Caco-2 (cell line): ENCODE results near the gene FUT2. TPM values are rescaled to one million over a fixed set of nuclear protein-coding genes. Genes with fewer than 3 reads are reported as not detected.

Experiments
- BruUV-seq: library from RNA; stranded (reverse); fragments of 400-500 nt; replicated peaks from 2 replicates; lab custom pipeline; 2021; lab: Mats Ljungman, UMichigan
- CTCF ChIA-PET: fragments of 300-600 bp; sonication (Branson Sonifier 250); formaldehyde crosslinking; loops from one replicate; lab custom pipeline; 2022; ENCODE audit warnings: antibody characterized with exemption; lab: Charles Lee
- POLR2A ChIA-PET: fragments of 300-600 bp; sonication (Branson Sonifier 250); formaldehyde crosslinking; loops from one replicate; lab custom pipeline; 2022; ENCODE audit warnings: antibody characterized with exemption; lab: Charles Lee
- DNase-seq, 2 experiments: peaks; one replicate each; pipeline versions ENCODE4 v3.0.0 to v3.0.0-alpha.2; 2020 to 2022
- H3K27me3 ChIP-seq: replicated peaks from 2 replicates; pipeline ENCODE4 v1.6.0; 2011; ENCODE audit warnings: low read length; ENCODE audit not compliant: control insufficient read depth, insufficient read depth
- H3K36me3 ChIP-seq: 2 replicates; pipeline ENCODE4 v1.5.1; 2011; ENCODE audit warnings: low read length; ENCODE audit not compliant: control insufficient read depth, insufficient read depth
- H3K4me1 ChIP-seq: fragments of 250-450 bp; sonication (Bioruptor Pico); 2 replicates; pipeline ENCODE4 v1.5.1; 2020; ENCODE audit warnings: mild to moderate bottlenecking
- H3K4me3 ChIP-seq: 2 replicates; pipeline ENCODE4 v1.5.1; 2011; ENCODE audit warnings: low read depth, mild to moderate bottlenecking, control low read depth, low read length
- H3K9me3 ChIP-seq: fragments of 250-450 bp; sonication (Bioruptor Pico); 2 replicates; pipeline ENCODE4 v1.5.1; 2020; ENCODE audit warnings: mild to moderate bottlenecking, moderate library complexity
- H3K27ac Mint-ChIP-seq: one replicate; pipeline ENCODE4 v1.8.0; 2022; ENCODE audit warnings: mixed read lengths; ENCODE audit not compliant: unreplicated experiment
- H3K27me3 Mint-ChIP-seq: one replicate; pipeline ENCODE4 v1.8.0; 2022; ENCODE audit warnings: mixed read lengths; ENCODE audit not compliant: insufficient read depth, unreplicated experiment
- H3K36me3 Mint-ChIP-seq: one replicate; pipeline ENCODE4 v1.8.0; 2022; ENCODE audit warnings: mild to moderate bottlenecking, mixed read lengths; ENCODE audit not compliant: insufficient read depth, unreplicated experiment
- H3K4me1 Mint-ChIP-seq: one replicate; pipeline ENCODE4 v1.8.0; 2022; ENCODE audit warnings: low read depth, mixed read lengths; ENCODE audit not compliant: unreplicated experiment
- H3K4me3 Mint-ChIP-seq: one replicate; pipeline ENCODE4 v1.8.0; 2022; ENCODE audit warnings: mild to moderate bottlenecking, moderate library complexity, mixed read lengths; ENCODE audit not compliant: unreplicated experiment
- H3K9me3 Mint-ChIP-seq: one replicate; pipeline ENCODE4 v1.8.0; 2022; ENCODE audit warnings: mixed read lengths; ENCODE audit not compliant: unreplicated experiment
- intact Hi-C: fragments of 100-400 bp; cut with micrococcal nuclease; formaldehyde crosslinking; loops from one replicate; pipeline ENCODE4 v1.10.0; 2022; ENCODE audit not compliant: unreplicated experiment
- total RNA-seq: library from RNA; stranded (reverse); gene quantifications from 2 replicates; pipeline ENCODE4 v1.2.3, GENCODE V29; 2022
- TF ChIP-seq, protein P1 (sequence below), 2 experiments: fragments of 200-600 bp in 1 of 2; IDR thresholded peaks; 1 replicate in 1 of 2; 2 replicates in 1 of 2; pipeline versions ENCODE4 v1.5.1 to v1.8.0; 2011 to 2022; ENCODE audit warnings: antibody characterized with exemption in 1 of 2, control low read depth in 1 of 2, inconsistent platforms in 1 of 2, low read depth in 1 of 2, low read length in 1 of 2, mild to moderate bottlenecking in 1 of 2, moderate library complexity in 1 of 2; ENCODE audit not compliant: insufficient read depth in 1 of 2, severe bottlenecking in 1 of 2, unreplicated experiment in 1 of 2

FUT2 gene
- total RNA-seq, 1 experiment from 2014 or later = 13.5 TPM

- H3K4me1 ChIP-seq = peaks cover 9% of the 10 kb centered on the region; the same call in 1 of the 2 replicates
- TF ChIP-seq, protein P1, sequence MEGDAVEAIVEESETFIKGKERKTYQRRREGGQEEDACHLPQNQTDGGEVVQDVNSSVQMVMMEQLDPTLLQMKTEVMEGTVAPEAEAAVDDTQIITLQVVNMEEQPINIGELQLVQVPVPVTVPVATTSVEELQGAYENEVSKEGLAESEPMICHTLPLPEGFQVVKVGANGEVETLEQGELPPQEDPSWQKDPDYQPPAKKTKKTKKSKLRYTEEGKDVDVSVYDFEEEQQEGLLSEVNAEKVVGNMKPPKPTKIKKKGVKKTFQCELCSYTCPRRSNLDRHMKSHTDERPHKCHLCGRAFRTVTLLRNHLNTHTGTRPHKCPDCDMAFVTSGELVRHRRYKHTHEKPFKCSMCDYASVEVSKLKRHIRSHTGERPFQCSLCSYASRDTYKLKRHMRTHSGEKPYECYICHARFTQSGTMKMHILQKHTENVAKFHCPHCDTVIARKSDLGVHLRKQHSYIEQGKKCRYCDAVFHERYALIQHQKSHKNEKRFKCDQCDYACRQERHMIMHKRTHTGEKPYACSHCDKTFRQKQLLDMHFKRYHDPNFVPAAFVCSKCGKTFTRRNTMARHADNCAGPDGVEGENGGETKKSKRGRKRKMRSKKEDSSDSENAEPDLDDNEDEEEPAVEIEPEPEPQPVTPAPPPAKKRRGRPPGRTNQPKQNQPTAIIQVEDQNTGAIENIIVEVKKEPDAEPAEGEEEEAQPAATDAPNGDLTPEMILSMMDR (IDR thresholded peaks at IDR 0.05; ENCODE audit: insufficient read depth in 1 of 2, low read depth in 1 of 2, low read length in 1 of 2, severe bottlenecking in 1 of 2, unreplicated experiment in 1 of 2) = no peak
- H3K36me3 Mint-ChIP-seq = no peaks in the 10 kb centered on the region
- H3K4me1 Mint-ChIP-seq = peaks cover 16% of the 10 kb centered on the region
- DNase-seq = no peak
- POLR2A ChIA-PET = interaction anchor here (2.0 to 2.1 kb wide), 2 partner anchors 28 to 225 kb away, joined by 7 to 12 read pairs; partner anchors contain the start of genes PPP1R15A, RPL18 and SPHK2
- H3K4me3 Mint-ChIP-seq = peak overlapping the region; percentile 77
- H3K9me3 Mint-ChIP-seq = no peaks in the 10 kb centered on the region
- no peaks in the 10 kb centered on the region for H3K9me3 ChIP-seq
- no TSS peak for BruUV-seq
- CTCF ChIA-PET = interaction anchor here (1.0 to 2.7 kb wide), 8 partner anchors 9 to 196 kb away, joined by 3 to 28 read pairs (median 6); partner anchors contain the start of genes DBP and FUT2
- intact Hi-C loops = loop anchor here (1.0 to 5.0 kb wide), 5 partner anchors 9 to 138 kb away; partner anchors contain the start of gene DBP
- no peaks in the 10 kb centered on the region for H3K36me3 ChIP-seq
- H3K27me3 ChIP-seq = no peaks in the 10 kb centered on the region
- no peak overlapping the region; the same call in 1 of the 2 replicates for H3K4me3 ChIP-seq
- H3K27ac Mint-ChIP-seq = no peak overlapping the region
- H3K27me3 Mint-ChIP-seq = no peaks in the 10 kb centered on the region
These were observed 49.0 kb upstream of the FUT2 start for GRCh38 chr19:48646722-48647216.

DNA sequence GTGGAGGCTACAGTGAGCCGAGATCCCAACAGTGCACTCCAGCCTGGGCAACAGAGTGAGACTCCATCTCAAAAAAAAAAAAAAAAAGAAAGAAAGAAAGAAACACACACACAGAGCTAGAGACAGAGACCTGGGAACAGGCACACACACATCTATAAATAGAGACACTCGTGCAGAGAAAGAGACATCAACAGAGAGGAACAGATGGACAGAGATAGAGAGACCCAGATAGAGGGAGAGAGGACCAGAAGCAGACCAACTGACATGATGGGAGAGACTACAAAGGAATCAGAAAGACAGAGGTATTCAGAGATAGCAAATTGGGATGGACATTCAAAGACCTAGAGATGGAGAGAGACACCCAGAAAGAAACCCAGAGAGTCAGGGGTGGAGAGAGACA lies 47.6 kb upstream of the FUT2 start:
- Mint-ChIP-seq H3K27me3 (no peaks in the 10 kb centered on the region), H3K4me3 (no peak overlapping the region), H3K9me3 (no peaks in the 10 kb centered on the region), H3K27ac (no peak overlapping the region), H3K4me1 (peaks cover 16% of the 10 kb centered on the region), H3K36me3 (no peaks in the 10 kb centered on the region)
- Histone ChIP-seq H3K27me3 (no peaks in the 10 kb centered on the region), H3K9me3 (no peaks in the 10 kb centered on the region), H3K4me3 (no peak overlapping the region), H3K4me1 (peaks cover 9% of the 10 kb centered on the region; the same call in 1 of the 2 replicates), H3K36me3 (no peaks in the 10 kb centered on the region)
- CTCF ChIA-PET = no interaction called here
- POLR2A ChIA-PET = no interaction called here
- TF ChIP-seq, protein P1 (IDR thresholded peaks at IDR 0.05; ENCODE audit: insufficient read depth in 1 of 2, low read depth in 1 of 2, low read length in 1 of 2, severe bottlenecking in 1 of 2, unreplicated experiment in 1 of 2) = no peak
- intact Hi-C loops = loop anchor here (5.0 kb wide), 1 partner anchor 39 kb away; no protein-coding TSS in a partner anchor
- no TSS peak for BruUV-seq
- no peak for DNase-seq

- H3K4me1 ChIP-seq = no peaks in the 10 kb centered on the region
- Mint-ChIP-seq H3K27ac (no peak overlapping the region), H3K4me3 (no peak overlapping the region), H3K4me1 (peaks cover 8% of the 10 kb centered on the region), H3K9me3 (no peaks in the 10 kb centered on the region), H3K36me3 (no peaks in the 10 kb centered on the region), H3K27me3 (no peaks in the 10 kb centered on the region)
- no TSS peak for BruUV-seq
- TF ChIP-seq, protein P1 (IDR thresholded peaks at IDR 0.05; ENCODE audit: insufficient read depth in 1 of 2, low read depth in 1 of 2, low read length in 1 of 2, severe bottlenecking in 1 of 2, unreplicated experiment in 1 of 2) = no peak
- ChIA-PET CTCF (interaction anchor here (0.6 to 1.0 kb wide), 3 partner anchors 8 to 323 kb away, joined by 3 to 5 read pairs (median 4); no protein-coding TSS in a partner anchor), POLR2A (no interaction called here)
- DNase-seq = no peak
- H3K9me3 ChIP-seq = no peaks in the 10 kb centered on the region
- no peaks in the 10 kb centered on the region for H3K36me3 ChIP-seq
- H3K4me3 ChIP-seq = no peak overlapping the region
- H3K27me3 ChIP-seq = no peaks in the 10 kb centered on the region
- intact Hi-C loops = no loop called here
These were observed 44.6 kb upstream of the FUT2 start for GRCh38 chr19:48650974-48651682.
